Thyroid gland (tissue), 4 donors: ENCODE results near the gene NPEPPS.

Experiments used
- POLR2A ChIP-seq, 2 donors: fragments of 450-650 bp; IDR thresholded peaks; one replicate each; pipeline ENCODE4 v1.6.1; 2017; ENCODE audit warnings: antibody characterized with exemption in 2 of 2, mild to moderate bottlenecking in 2 of 2, moderate library complexity in 1 of 2
- TF ChIP-seq, protein P1 (sequence below), 6 experiments: fragments of 200-600 bp in 3 of 6; fragments of 450-650 bp in 3 of 6; sonication (generic) in 3 of 6; IDR thresholded peaks; one replicate each; pipeline ENCODE4 v1.5.1; 2016 to 2019; ENCODE audit warnings: antibody characterized with exemption in 6 of 6, mild to moderate bottlenecking in 2 of 6, inconsistent platforms in 1 of 6, moderate library complexity in 1 of 6

DNA sequence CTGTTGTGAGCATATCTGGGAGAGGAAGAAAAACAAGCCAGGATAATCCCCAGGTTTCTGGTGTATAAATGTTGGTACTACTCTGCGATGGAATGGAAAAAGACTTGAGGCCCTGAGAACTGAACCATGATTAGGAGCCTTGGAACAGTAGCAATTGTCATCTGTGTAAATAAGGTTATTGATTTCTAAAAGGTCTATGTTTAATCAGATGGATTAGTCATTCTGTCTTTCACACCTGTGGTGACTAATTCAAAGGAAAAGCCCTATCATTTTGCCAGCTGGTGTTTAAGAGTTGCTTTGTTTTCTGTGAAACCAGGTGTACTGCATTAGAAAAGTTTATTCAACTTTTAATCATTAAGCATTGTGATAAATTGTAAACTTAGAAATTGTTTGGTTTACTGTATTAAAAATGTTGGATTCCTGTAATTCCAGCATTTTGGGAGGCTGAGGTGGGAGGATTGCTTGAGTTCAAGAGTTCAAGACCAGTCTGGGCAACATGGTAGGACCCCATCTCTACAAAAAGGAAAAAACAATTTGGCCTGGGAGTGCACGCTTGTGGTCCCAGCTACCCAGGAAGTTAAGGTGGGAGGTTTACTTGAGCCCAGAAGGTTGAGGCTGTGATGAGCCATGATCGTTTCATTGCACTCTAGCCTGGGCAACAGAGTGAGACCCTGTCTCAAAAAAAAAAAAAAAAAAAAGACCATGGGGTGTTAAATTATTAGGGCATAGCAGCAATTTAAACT is 89.8 kb downstream of the NPEPPS start:
- TF ChIP-seq, protein P1, sequence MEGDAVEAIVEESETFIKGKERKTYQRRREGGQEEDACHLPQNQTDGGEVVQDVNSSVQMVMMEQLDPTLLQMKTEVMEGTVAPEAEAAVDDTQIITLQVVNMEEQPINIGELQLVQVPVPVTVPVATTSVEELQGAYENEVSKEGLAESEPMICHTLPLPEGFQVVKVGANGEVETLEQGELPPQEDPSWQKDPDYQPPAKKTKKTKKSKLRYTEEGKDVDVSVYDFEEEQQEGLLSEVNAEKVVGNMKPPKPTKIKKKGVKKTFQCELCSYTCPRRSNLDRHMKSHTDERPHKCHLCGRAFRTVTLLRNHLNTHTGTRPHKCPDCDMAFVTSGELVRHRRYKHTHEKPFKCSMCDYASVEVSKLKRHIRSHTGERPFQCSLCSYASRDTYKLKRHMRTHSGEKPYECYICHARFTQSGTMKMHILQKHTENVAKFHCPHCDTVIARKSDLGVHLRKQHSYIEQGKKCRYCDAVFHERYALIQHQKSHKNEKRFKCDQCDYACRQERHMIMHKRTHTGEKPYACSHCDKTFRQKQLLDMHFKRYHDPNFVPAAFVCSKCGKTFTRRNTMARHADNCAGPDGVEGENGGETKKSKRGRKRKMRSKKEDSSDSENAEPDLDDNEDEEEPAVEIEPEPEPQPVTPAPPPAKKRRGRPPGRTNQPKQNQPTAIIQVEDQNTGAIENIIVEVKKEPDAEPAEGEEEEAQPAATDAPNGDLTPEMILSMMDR (IDR thresholded peaks at IDR 0.05), result no peak
- TF ChIP-seq POLR2A (IDR thresholded peaks at IDR 0.05), result no peak
